GM12873 (cell line): ENCODE results near the gene EDC4.

Source experiments
- TF ChIP-seq, protein P1 (sequence below): IDR thresholded peaks from 2 replicates; pipeline ENCODE4 v1.5.1; 2012; ENCODE audit warnings: low read depth, mild to moderate bottlenecking, moderate library complexity, low read length, control low read depth; ENCODE audit not compliant: insufficient read depth; ENCODE audit errors: missing control alignments

EDC4 gene

DNA sequence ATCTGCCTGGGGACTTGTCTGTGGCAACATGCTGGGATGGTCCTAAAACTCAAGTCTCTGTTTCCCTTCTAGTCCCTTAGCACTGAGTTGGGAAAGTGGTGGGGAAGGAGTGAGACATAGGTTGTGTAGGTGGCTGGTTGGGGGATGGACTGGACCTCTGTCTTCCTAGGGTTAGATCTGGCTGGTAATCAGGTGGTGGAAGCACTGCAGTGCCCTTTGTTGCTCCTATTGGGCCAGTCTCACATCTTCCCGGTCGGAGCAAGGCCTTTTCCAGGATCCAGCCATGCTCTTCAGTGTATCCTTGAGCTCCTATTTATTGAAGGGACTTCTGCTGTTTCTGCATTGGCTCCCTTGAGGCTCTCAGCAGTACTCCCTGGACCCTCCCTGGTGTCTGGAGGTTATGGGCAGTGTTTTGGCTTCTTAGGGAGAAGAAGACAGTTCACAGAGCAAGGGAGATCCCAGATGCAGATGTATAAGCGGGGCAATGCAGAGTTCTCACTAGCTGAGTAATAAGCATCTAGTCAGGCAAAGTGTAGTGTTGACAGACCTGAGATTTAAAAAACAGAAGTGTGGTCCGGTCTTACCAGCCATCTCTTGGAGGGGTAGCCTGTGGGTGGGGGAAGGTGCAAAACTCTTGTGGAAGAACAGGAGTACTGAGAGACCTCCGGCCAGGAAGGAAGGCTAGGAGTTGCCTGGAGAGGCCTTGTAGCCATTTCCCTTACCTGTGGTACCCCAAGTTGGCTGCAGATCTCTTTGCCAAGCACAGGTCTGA is 27.4 kb upstream of the EDC4 start:
- TF ChIP-seq, protein P1, sequence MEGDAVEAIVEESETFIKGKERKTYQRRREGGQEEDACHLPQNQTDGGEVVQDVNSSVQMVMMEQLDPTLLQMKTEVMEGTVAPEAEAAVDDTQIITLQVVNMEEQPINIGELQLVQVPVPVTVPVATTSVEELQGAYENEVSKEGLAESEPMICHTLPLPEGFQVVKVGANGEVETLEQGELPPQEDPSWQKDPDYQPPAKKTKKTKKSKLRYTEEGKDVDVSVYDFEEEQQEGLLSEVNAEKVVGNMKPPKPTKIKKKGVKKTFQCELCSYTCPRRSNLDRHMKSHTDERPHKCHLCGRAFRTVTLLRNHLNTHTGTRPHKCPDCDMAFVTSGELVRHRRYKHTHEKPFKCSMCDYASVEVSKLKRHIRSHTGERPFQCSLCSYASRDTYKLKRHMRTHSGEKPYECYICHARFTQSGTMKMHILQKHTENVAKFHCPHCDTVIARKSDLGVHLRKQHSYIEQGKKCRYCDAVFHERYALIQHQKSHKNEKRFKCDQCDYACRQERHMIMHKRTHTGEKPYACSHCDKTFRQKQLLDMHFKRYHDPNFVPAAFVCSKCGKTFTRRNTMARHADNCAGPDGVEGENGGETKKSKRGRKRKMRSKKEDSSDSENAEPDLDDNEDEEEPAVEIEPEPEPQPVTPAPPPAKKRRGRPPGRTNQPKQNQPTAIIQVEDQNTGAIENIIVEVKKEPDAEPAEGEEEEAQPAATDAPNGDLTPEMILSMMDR: no peak

DNA sequence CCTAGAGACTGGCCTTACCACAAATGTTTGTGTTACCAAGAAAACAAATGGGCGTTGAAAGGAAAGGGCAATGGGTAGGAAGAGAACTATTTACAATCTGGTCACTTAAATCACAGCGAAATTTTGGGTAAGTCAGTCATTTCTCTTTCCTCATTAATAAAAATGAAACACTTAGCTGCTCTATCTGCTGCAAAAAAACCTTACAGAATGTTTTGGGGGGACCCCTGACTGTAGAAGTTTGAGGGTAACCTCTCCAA is 26.9 kb upstream of the EDC4 start:
- TF ChIP-seq, protein P1: no peak

DNA sequence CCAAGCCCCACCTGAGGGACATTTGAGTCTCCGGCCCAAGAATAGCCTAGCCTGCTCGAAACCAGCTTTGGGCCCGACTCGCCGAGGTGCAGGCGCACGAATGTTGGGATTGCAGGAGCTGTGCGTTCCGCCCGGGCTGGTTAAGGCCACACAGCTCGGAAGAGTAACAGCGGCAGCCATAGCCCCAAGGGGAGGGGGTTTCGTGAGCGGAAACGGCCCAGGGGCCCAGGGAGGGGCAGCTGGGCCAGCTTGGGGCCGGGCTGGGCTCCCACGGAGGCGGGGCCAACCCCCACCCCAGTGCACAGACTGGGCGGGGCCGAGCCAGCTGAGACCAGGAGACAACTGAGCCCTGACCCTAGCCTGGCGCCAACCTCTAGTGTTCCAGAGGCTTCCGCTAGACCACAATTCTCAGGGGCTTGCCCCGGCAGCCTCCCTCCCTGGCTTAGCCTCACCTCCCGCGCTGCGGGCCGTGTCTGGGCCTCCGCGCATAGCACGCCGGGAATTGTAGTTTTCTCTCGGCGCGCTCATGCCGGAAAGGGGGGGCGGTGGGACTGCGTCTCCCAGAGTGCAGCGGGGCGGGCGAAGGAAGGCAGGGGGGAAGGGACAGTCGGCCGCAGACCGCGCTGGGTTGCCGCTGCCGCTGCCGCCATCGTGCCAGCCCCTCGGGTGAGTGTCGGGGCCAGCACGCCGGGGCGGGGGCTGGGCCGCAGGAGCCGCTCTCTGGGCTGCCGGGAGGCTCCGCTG is 26.4 kb upstream of the EDC4 start, which contains the start of gene NUTF2:
Gene NUTF2 (plus strand): TSS at position 614 of the 744 bp plus-strand sequence. CDS start 18,198 bp downstream, outside the sequence.
- TF ChIP-seq, protein P1: no peak

DNA sequence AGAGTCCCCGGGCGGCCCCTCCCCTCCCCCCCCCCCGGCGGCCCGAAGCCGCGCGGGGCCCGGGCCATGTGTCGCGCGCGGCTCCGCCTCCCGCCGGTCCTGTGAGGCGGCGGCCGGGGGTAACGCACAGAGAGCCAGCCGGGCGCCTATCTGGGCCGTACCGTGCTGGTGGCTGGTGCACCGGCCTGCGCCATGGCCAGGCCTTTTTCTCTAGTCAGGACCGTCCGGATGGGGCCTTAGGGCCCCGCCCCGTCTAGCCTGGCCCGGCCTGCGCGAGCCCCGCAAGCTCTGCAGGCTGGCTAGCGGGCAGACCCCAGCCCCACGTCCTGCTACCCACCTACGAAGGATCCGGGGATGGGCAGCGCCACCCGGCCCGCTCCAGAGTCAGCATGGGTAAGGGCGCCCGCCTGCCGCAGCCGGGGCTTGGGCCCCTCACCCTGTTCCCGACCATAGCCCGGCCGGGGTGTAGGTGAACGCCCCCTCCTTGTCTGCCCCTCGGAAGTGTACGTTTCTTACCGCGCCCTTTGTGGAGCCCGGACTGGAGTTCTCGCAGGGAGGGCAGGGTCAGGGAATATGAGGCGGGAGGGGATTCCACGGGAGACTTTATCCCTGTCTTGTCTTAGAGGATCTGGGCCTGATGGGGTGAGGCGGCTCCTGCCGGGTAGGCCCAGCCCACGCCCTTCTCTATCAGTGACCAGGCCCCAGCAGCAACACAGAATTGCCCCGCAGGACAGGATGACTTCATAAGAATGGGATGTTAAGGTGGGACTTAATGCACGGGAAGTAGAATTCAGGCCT is 25.6 kb upstream of the EDC4 start, which contains the start of gene CENPT:
Gene CENPT (minus strand): TSS at position 630 of the 798 bp plus-strand sequence. CDS start 13,834 bp downstream, outside the sequence.
- TF ChIP-seq, protein P1: no peak

DNA sequence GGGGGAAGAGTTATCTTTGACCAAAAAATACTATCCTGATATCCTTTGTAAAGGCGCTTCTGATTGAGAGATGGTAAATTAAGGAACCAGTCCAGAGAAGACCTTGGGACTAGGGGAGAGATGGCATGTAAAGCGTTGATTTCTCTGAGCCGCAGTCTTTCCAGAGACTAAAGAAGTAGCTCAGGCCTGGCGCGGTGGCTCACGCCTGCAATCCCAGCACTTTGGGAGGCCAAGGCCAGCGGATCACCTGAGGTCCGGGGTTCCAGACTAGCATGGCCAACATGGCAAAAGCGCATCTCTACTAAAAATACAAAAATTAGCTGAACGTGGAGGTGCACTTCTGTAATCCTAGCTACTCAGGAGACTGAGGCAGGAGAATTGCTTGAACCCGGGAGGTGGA is 24.7 kb upstream of the EDC4 start:
- TF ChIP-seq, protein P1: no peak

DNA sequence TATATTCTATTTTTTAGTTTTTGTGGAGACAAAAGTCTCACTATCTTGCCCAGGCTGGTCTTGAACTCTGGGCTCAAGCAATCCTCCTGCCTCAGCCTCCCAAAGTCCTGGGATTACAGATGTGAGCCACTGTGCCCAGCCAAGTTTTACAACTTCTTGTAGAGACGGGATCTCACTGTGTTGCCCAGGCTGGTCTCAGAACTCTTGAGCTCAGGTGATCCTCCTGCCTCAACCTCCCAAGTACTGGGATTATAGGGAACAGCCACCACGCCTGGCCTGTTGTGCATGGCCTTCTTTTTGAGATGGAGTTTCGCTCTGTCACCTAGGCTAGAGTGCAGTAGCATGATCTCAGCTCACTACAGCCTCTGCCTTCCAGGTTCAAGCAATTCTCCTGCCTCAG is 19.2 kb upstream of the EDC4 start:
- TF ChIP-seq, protein P1: no peak

DNA sequence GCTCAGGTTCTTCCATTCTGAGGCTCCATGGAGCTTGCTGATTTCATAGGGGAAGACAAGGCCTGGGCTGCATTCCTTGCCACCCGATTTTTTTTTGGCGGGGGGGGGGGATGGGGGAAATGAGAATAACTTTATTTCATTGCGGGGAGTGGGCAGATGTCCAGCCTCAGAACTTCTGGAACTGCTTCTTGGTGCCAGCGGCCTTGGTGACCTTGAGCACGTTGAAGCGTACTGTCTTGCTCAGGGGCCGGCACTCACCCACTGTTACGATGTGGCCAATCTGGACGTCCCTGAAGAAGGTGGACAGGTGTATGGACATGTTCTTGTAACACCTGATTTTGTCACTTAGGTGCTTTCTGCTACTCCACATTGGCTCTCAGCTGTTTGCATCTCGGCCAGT is 17.1 kb upstream of the EDC4 start:
- TF ChIP-seq, protein P1: no peak
